Peyer's patch (tissue), 4 donors: ENCODE results near the gene PCBP3. TPM values are rescaled to one million over a fixed set of nuclear protein-coding genes. Genes with fewer than 3 reads are reported as not detected.
A peak's percentile ranks its signal among the peaks of the same experiment; 100 is the strongest.

Experiments
- DNase-seq, 3 donors: peaks; one replicate each; pipeline ENCODE4 v3.0.0-alpha.2; 2017 to 2019
- H3K27ac ChIP-seq, 4 donors: fragments of 200-600 bp; sonication (generic); one replicate each; pipeline ENCODE4 v1.5.1; 2016 to 2019
- H3K27me3 ChIP-seq, 2 donors: fragments of 200-600 bp; sonication (generic); one replicate each; pipeline ENCODE4 v1.5.1; 2019
- H3K36me3 ChIP-seq, 3 donors: fragments of 200-600 bp; sonication (generic); one replicate each; pipeline ENCODE4 v1.5.1; 2016 to 2019
- H3K4me1 ChIP-seq, 4 donors: fragments of 200-600 bp; sonication (generic); one replicate each; pipeline ENCODE4 v1.5.1; 2016 to 2019
- H3K4me3 ChIP-seq, 4 donors: fragments of 200-600 bp; sonication (generic); 1 replicate in 3 of 4; 2 replicates in 1 of 4; pipeline ENCODE4 v1.5.1; 2016 to 2019; ENCODE audit warnings: mild to moderate bottlenecking in 1 of 4
- H3K9me3 ChIP-seq, 4 donors: fragments of 200-600 bp; sonication (generic); one replicate each; pipeline ENCODE4 v1.5.1; 2016 to 2019; ENCODE audit warnings: mild to moderate bottlenecking in 1 of 4
- CTCF ChIP-seq, 6 experiments: fragments of 450-650 bp in 4 of 6; fragments of 200-600 bp in 2 of 6; sonication (generic) in 1 of 6; IDR thresholded peaks; one replicate each; pipeline ENCODE4 v1.5.1; 2017 to 2019; ENCODE audit warnings: antibody characterized with exemption in 6 of 6, mild to moderate bottlenecking in 3 of 6, moderate library complexity in 1 of 6
- POLR2A ChIP-seq, 2 donors: fragments of 450-650 bp; IDR thresholded peaks; one replicate each; pipeline ENCODE4 v1.5.1; 2017; ENCODE audit warnings: antibody characterized with exemption in 2 of 2, mild to moderate bottlenecking in 2 of 2, moderate library complexity in 2 of 2
- total RNA-seq, 4 donors: library from RNA; depleted of rRNA; stranded (reverse); fragments of >200 nt; gene quantifications; one replicate each; pipeline ENCODE4 v1.1.0, GENCODE V29; 2016

Gene PCBP3
- total RNA-seq, 4 donors from 2014 or later: 1.1 to 6.0 (median 4.4) TPM; not detected in 1

- Histone ChIP-seq H3K36me3 (no peaks in the 10 kb centered on the region), H3K27me3 (no peaks in the 10 kb centered on the region), H3K9me3 (peaks cover 0 to 14% (median 3%) of the 10 kb centered on the region in 4 donors), H3K4me3 (no peak overlapping the region), H3K4me1 (peaks cover 0 to under 1% (median 0%) of the 10 kb centered on the region in 4 donors), H3K27ac (no peak overlapping the region)
- no peak for DNase-seq
- no peak for TF ChIP-seq POLR2A (IDR thresholded peaks at IDR 0.05)
- TF ChIP-seq CTCF (IDR thresholded peaks at IDR 0.05): no peak
These were observed 321.7 kb downstream of the PCBP3 start for GRCh38 chr21:45965084-45965809.

- no peak for TF ChIP-seq CTCF (IDR thresholded peaks at IDR 0.05)
- no peak for TF ChIP-seq POLR2A (IDR thresholded peaks at IDR 0.05)
- no peak overlapping the region for H3K4me3 ChIP-seq
- no peak for DNase-seq
- no peaks in the 10 kb centered on the region for H3K27me3 ChIP-seq
- H3K9me3 ChIP-seq: peaks cover 0 to 7% (median 3%) of the 10 kb centered on the region in 4 donors
- no peak overlapping the region for H3K27ac ChIP-seq
- no peaks in the 10 kb centered on the region for H3K36me3 ChIP-seq
- peaks cover 0 to 15% (median 0%) of the 10 kb centered on the region in 4 donors for H3K4me1 ChIP-seq
These were observed 323.4 kb downstream of the PCBP3 start for GRCh38 chr21:45966791-45967394.

GRCh38 chr21:45969921-45970673, 326.6 kb downstream of the PCBP3 start:
- no peak overlapping the region for H3K27ac ChIP-seq
- H3K4me1 ChIP-seq: peaks cover 3 to 43% (median 21%) of the 10 kb centered on the region in 4 donors
- peaks cover 0 to 7% of the 10 kb centered on the region in 2 donors for H3K27me3 ChIP-seq
- no peak overlapping the region for H3K4me3 ChIP-seq
- TF ChIP-seq CTCF (IDR thresholded peaks at IDR 0.05) (no peak), POLR2A (IDR thresholded peaks at IDR 0.05) (no peak)
- H3K9me3 ChIP-seq: no peaks in the 10 kb centered on the region
- no peaks in the 10 kb centered on the region for H3K36me3 ChIP-seq
- no peak for DNase-seq

- no peaks in the 10 kb centered on the region for H3K36me3 ChIP-seq
- DNase-seq: peak in 2 of 3 donors; percentile 63 to 66
- H3K27me3 ChIP-seq: peaks cover 0 to 9% of the 10 kb centered on the region in 2 donors
- TF ChIP-seq POLR2A (IDR thresholded peaks at IDR 0.05) (no peak), CTCF (IDR thresholded peaks at IDR 0.05) (peak; percentile 37 to 69 (median 60))
- no peak overlapping the region for H3K4me3 ChIP-seq
- H3K27ac ChIP-seq: peak overlapping the region; percentile 78 to 95 (median 84)
- H3K9me3 ChIP-seq: no peaks in the 10 kb centered on the region
- H3K4me1 ChIP-seq: peaks cover 3 to 48% (median 21%) of the 10 kb centered on the region in 4 donors
These were observed 327.4 kb downstream of the PCBP3 start for GRCh38 chr21:45970674-45971615.
